HEK293 (cell line): Measurements from ENCODE around the gene APOL1.

Source experiments
- CTCF ChIA-PET: fragments of 350-600 bp; formaldehyde crosslinking; extraction: SDS; loops from one replicate; lab custom pipeline; 2021; ENCODE audit warnings: antibody characterized with exemption; lab: Yijun Ruan, JAX
- POLR2A ChIA-PET: fragments of 300-600 bp; formaldehyde crosslinking; extraction: SDS; loops from one replicate; lab custom pipeline; 2020; ENCODE audit warnings: antibody characterized with exemption, inconsistent platforms; lab: Yijun Ruan, JAX
- H3K27ac ChIP-seq: fragments of 200-500 bp; sonication (Bioruptor generic); 2 replicates; pipeline ENCODE4 v1.5.1; 2014; ENCODE audit warnings: low read depth, low read length, control low read depth, inconsistent platforms; ENCODE audit errors: extremely low read depth
- H3K36me3 ChIP-seq, 2 experiments: fragments of 200-500 bp in 1 of 2; sonication (Bioruptor generic) in 1 of 2; 1 replicate in 1 of 2; 2 replicates in 1 of 2; pipeline ENCODE4 v1.5.1; 2014 to 2017; ENCODE audit warnings: inconsistent platforms in 2 of 2, low read length in 2 of 2; ENCODE audit not compliant: control insufficient read depth in 2 of 2, insufficient read depth in 1 of 2
- H3K4me1 ChIP-seq: fragments of 200-500 bp; sonication (Bioruptor generic); 2 replicates; pipeline ENCODE4 v1.5.1; 2014; ENCODE audit warnings: mild to moderate bottlenecking, low read length, inconsistent platforms; ENCODE audit not compliant: control insufficient read depth, insufficient read depth
- H3K4me3 ChIP-seq: 2 replicates; pipeline ENCODE4 v1.5.1; 2011; ENCODE audit warnings: low read depth, mild to moderate bottlenecking, control low read depth, low read length, moderate library complexity
- H3K9me3 ChIP-seq: fragments of 200-500 bp; sonication (Bioruptor generic); 2 replicates; pipeline ENCODE4 v1.5.1; 2014; ENCODE audit warnings: low read depth, low read length, inconsistent platforms; ENCODE audit not compliant: control insufficient read depth, insufficient read depth
- MYNN ChIP-seq: fragments of 450-650 bp; formaldehyde crosslinking; IDR thresholded peaks from 2 replicates; pipeline ENCODE4 v1.5.1; 2016; ENCODE audit warnings: missing biosample characterization, missing genetic modification characterization, borderline replicate concordance
- ZBTB1 ChIP-seq: fragments of 450-650 bp; formaldehyde crosslinking; IDR thresholded peaks from 2 replicates; pipeline ENCODE4 v1.5.1; 2016; ENCODE audit warnings: missing biosample characterization, missing genetic modification characterization
- ZNF114 ChIP-seq: fragments of 450-650 bp; formaldehyde crosslinking; IDR thresholded peaks from 2 replicates; pipeline ENCODE4 v1.5.0; 2017; ENCODE audit warnings: missing biosample characterization, missing genetic modification characterization
- ZNF266 ChIP-seq: fragments of 450-650 bp; formaldehyde crosslinking; IDR thresholded peaks from 2 replicates; pipeline ENCODE4 v1.5.1; 2016; ENCODE audit warnings: missing biosample characterization, missing genetic modification characterization, low read depth
- ZNF394 ChIP-seq: fragments of 450-650 bp; formaldehyde crosslinking; IDR thresholded peaks from 2 replicates; pipeline ENCODE4 v1.5.1; 2016; ENCODE audit warnings: missing biosample characterization, missing genetic modification characterization, mild to moderate bottlenecking, moderate library complexity, borderline replicate concordance
- ZNF514 ChIP-seq: fragments of 450-650 bp; formaldehyde crosslinking; IDR thresholded peaks from 2 replicates; pipeline ENCODE4 v1.5.1; 2016; ENCODE audit warnings: missing biosample characterization, missing genetic modification characterization
- ZNF664 ChIP-seq: fragments of 450-650 bp; formaldehyde crosslinking; IDR thresholded peaks from 2 replicates; pipeline ENCODE4 v1.5.1; 2016; ENCODE audit warnings: missing biosample characterization, missing genetic modification characterization
- ZNF670 ChIP-seq: fragments of 450-650 bp; formaldehyde crosslinking; IDR thresholded peaks from 2 replicates; pipeline ENCODE4 v1.5.1; 2016; ENCODE audit warnings: missing biosample characterization, missing genetic modification characterization, low read depth
- ZNF76 ChIP-seq: fragments of 450-650 bp; formaldehyde crosslinking; IDR thresholded peaks from 2 replicates; pipeline ENCODE4; 2016; ENCODE audit warnings: low read depth, missing biosample characterization, missing genetic modification characterization, borderline replicate concordance
- ZNF768 ChIP-seq: fragments of 450-650 bp; formaldehyde crosslinking; IDR thresholded peaks from 2 replicates; pipeline ENCODE4 v1.5.1; 2018; ENCODE audit warnings: missing biosample characterization, mild to moderate bottlenecking, missing genetic modification characterization
- ZNF776 ChIP-seq: fragments of 450-650 bp; formaldehyde crosslinking; IDR thresholded peaks from 2 replicates; pipeline ENCODE4 v1.5.0; 2017; ENCODE audit warnings: missing biosample characterization, missing genetic modification characterization, borderline replicate concordance
- TF ChIP-seq, protein P1 (sequence below): fragments of 450-650 bp; formaldehyde crosslinking; IDR thresholded peaks from 2 replicates; pipeline ENCODE4 v1.5.1; 2016; ENCODE audit warnings: missing biosample characterization, missing genetic modification characterization
- TF ChIP-seq, protein P2 (sequence below): fragments of 450-650 bp; formaldehyde crosslinking; conservative IDR thresholded peaks from 2 replicates; pipeline ENCODE4 v1.5.1; 2016; ENCODE audit warnings: low read depth, missing biosample characterization, missing genetic modification characterization
- TF ChIP-seq, protein P3 (sequence below): fragments of 450-650 bp; formaldehyde crosslinking; IDR thresholded peaks from 2 replicates; pipeline ENCODE4 v1.5.1; 2016; ENCODE audit warnings: missing biosample characterization, missing genetic modification characterization

The APOL1 gene

DNA sequence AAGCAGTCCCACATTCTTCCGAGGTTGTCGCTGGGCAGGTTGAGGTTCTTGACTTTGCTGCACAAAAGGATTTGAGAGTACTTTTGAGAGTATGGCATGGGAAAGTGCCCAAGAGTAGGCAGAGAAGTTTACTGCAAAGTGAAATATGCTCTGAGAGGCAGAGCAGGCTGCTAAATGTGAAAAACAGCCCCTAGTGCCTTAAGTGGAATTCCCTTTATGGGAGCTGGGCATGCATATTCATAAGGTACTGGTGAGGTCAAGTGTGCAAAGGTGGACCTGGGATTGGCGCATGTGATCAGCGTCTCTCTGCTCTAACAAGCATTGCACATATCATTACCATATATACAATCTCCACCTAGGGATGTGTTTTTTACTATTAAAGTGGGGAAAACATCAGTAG is 39.3 kb upstream of the APOL1 start:
- Histone ChIP-seq H3K9me3 (no peaks in the 10 kb centered on the region), H3K4me1 (no peaks in the 10 kb centered on the region), H3K36me3 (no peaks in the 10 kb centered on the region), H3K4me3 (no peak overlapping the region), H3K27ac (no peak overlapping the region)
- POLR2A ChIA-PET: no interaction called here
- CTCF ChIA-PET: interaction anchor here (1.3 to 1.5 kb wide), 2 partner anchors 69 to 89 kb away, joined by 3 read pairs; no protein-coding TSS in a partner anchor
- TF ChIP-seq ZNF768 (tag by site-specific recombination): no peak
- TF ChIP-seq, protein P1, sequence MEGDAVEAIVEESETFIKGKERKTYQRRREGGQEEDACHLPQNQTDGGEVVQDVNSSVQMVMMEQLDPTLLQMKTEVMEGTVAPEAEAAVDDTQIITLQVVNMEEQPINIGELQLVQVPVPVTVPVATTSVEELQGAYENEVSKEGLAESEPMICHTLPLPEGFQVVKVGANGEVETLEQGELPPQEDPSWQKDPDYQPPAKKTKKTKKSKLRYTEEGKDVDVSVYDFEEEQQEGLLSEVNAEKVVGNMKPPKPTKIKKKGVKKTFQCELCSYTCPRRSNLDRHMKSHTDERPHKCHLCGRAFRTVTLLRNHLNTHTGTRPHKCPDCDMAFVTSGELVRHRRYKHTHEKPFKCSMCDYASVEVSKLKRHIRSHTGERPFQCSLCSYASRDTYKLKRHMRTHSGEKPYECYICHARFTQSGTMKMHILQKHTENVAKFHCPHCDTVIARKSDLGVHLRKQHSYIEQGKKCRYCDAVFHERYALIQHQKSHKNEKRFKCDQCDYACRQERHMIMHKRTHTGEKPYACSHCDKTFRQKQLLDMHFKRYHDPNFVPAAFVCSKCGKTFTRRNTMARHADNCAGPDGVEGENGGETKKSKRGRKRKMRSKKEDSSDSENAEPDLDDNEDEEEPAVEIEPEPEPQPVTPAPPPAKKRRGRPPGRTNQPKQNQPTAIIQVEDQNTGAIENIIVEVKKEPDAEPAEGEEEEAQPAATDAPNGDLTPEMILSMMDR (tag by site-specific recombination): no peak

DNA sequence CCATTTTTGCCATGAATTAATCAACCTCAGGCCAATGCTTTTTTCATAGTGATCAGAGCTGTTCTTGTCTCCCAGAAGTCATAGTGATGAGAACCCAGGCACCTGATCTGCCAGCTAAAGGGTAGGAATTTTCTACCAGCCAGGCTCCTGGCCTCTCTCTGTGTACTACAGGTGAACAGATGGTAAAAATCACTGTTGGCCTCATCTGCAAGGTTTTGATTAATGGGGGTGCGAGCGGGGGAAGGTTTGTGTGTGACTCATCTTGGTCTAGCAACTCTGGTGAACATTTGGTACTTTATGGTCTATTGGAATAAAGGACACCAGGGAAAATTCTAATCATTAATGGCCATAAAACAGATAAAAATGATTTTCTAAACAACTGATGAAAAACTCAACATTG is 37.0 kb upstream of the APOL1 start:
- Histone ChIP-seq H3K36me3 (no peaks in the 10 kb centered on the region), H3K4me3 (no peak overlapping the region), H3K9me3 (no peaks in the 10 kb centered on the region), H3K27ac (no peak overlapping the region), H3K4me1 (no peaks in the 10 kb centered on the region)
- CTCF ChIA-PET: interaction anchor here (0.7 to 2.2 kb wide), 4 partner anchors 9 to 271 kb away, joined by 3 to 7 read pairs (median 6); no protein-coding TSS in a partner anchor
- POLR2A ChIA-PET: interaction anchor here (1.3 kb wide), 1 partner anchor 24 kb away, joined by 3 read pairs; the partner anchor contains the start of gene APOL2
- TF ChIP-seq, protein P2, sequence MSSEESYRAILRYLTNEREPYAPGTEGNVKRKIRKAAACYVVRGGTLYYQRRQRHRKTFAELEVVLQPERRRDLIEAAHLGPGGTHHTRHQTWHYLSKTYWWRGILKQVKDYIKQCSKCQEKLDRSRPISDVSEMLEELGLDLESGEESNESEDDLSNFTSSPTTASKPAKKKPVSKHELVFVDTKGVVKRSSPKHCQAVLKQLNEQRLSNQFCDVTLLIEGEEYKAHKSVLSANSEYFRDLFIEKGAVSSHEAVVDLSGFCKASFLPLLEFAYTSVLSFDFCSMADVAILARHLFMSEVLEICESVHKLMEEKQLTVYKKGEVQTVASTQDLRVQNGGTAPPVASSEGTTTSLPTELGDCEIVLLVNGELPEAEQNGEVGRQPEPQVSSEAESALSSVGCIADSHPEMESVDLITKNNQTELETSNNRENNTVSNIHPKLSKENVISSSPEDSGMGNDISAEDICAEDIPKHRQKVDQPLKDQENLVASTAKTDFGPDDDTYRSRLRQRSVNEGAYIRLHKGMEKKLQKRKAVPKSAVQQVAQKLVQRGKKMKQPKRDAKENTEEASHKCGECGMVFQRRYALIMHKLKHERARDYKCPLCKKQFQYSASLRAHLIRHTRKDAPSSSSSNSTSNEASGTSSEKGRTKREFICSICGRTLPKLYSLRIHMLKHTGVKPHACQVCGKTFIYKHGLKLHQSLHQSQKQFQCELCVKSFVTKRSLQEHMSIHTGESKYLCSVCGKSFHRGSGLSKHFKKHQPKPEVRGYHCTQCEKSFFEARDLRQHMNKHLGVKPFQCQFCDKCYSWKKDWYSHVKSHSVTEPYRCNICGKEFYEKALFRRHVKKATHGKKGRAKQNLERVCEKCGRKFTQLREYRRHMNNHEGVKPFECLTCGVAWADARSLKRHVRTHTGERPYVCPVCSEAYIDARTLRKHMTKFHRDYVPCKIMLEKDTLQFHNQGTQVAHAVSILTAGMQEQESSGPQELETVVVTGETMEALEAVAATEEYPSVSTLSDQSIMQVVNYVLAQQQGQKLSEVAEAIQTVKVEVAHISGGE (tag by site-specific recombination): no peak
- TF ChIP-seq ZNF76 (tag by site-specific recombination) (no peak), ZNF664 (tag by site-specific recombination) (no peak), ZNF768 (tag by site-specific recombination) (no peak), ZNF114 (tag by site-specific recombination) (no peak), ZNF514 (tag by site-specific recombination) (no peak), ZBTB1 (tag by site-specific recombination) (no peak), ZNF394 (tag by site-specific recombination) (no peak), MYNN (tag by site-specific recombination) (no peak), ZNF670 (no peak)
- TF ChIP-seq, protein P3, sequence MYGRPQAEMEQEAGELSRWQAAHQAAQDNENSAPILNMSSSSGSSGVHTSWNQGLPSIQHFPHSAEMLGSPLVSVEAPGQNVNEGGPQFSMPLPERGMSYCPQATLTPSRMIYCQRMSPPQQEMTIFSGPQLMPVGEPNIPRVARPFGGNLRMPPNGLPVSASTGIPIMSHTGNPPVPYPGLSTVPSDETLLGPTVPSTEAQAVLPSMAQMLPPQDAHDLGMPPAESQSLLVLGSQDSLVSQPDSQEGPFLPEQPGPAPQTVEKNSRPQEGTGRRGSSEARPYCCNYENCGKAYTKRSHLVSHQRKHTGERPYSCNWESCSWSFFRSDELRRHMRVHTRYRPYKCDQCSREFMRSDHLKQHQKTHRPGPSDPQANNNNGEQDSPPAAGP: no peak

DNA sequence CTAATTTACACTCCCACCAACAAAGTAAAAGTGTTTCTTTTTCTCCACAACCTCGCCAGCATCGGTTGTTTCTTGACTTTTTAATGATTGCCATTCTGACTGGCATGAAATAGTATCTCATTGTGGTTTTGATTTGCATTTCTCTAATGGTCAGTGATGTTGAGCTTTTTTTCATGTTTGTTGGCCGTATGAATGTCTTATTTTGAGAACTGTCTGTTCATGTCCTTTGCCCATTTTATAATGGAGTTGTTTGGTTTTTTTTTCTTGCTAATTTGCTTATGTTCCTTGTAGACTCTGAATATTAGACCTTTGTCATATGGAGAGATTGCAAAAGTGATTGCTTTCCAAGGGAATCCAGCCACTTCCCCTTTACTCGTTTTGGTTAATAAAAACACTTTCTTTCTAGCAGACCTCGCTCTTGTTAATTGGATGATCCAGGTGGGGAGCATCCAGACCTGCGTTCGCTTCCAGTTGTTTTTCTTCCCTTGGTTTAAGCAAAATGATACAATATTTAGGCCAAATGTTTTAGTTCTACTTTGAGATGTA is 34.2 kb upstream of the APOL1 start:
- H3K4me3 ChIP-seq: no peak overlapping the region
- no peak overlapping the region for H3K27ac ChIP-seq
- H3K36me3 ChIP-seq: no peaks in the 10 kb centered on the region
- TF ChIP-seq ZNF776 (tag by site-specific recombination): no peak
- no peak for TF ChIP-seq ZNF266 (tag by site-specific recombination)
- H3K4me1 ChIP-seq: no peaks in the 10 kb centered on the region
- ChIA-PET CTCF (interaction anchor here (0.7 to 1.6 kb wide), 7 partner anchors 12 to 78 kb away, joined by 3 to 8 read pairs (median 4); partner anchors contain the start of gene APOL2), POLR2A (no interaction called here)
- H3K9me3 ChIP-seq: no peaks in the 10 kb centered on the region
